Body of pancreas (tissue), 4 donors: ENCODE results near the gene SHLD1.

Experiments
- CTCF ChIP-seq, 7 experiments: fragments of 450-650 bp in 4 of 7; fragments of 200-600 bp in 3 of 7; sonication (generic) in 3 of 7; IDR thresholded peaks; one replicate each; pipeline ENCODE4 v1.5.1; 2016 to 2019; ENCODE audit warnings: antibody characterized with exemption in 7 of 7
- POLR2A ChIP-seq, 3 donors: fragments of 450-650 bp; IDR thresholded peaks; one replicate each; pipeline ENCODE4 v1.6.1; 2016; ENCODE audit warnings: antibody characterized with exemption in 3 of 3, mild to moderate bottlenecking in 2 of 3

GRCh38 chr20:5789827-5790226 lies 39.6 kb downstream of the SHLD1 start:
- TF ChIP-seq CTCF (IDR thresholded peaks at IDR 0.05) = no peak
- TF ChIP-seq POLR2A (IDR thresholded peaks at IDR 0.05) = no peak
